K562 (cell line): Measurements from ENCODE around the gene PBX1.

Experiments
- CTCF ChIP-seq, 3 experiments: IDR thresholded peaks in 2 of 3; conservative IDR thresholded peaks in 1 of 3; 2 replicates each; pipeline ENCODE4 v1.5.1; 2011 to 2012; ENCODE audit warnings: low read length in 3 of 3, mild to moderate bottlenecking in 3 of 3, control low read depth in 2 of 3, improper control_type of control experiment in 1 of 3, inconsistent platforms in 1 of 3, low read depth in 1 of 3, mixed read lengths in 1 of 3, moderate library complexity in 1 of 3; ENCODE audit not compliant: insufficient read depth in 2 of 3
- FOSL1 ChIP-seq: fragments of 200-800 bp; sonication (Bioruptor generic); conservative IDR thresholded peaks from 2 replicates; pipeline ENCODE4 v1.6.1; 2016; ENCODE audit warnings: missing genetic modification characterization, missing compliant biosample characterization
- HDGF ChIP-seq: fragments of 450-650 bp; IDR thresholded peaks from 2 replicates; pipeline ENCODE4 v1.6.1; 2016
- ZNF174 ChIP-seq: fragments of 250-450 bp; sonication (Bioruptor Pico); IDR thresholded peaks from 2 replicates; pipeline ENCODE4 v1.4.0; 2020; ENCODE audit warnings: mild to moderate bottlenecking
- ZNF232 ChIP-seq: sonication (generic); formaldehyde crosslinking; IDR thresholded peaks from 2 replicates; pipeline ENCODE4 v1.8.0; 2022; ENCODE audit warnings: mild to moderate bottlenecking, missing genetic modification reagents

DNA sequence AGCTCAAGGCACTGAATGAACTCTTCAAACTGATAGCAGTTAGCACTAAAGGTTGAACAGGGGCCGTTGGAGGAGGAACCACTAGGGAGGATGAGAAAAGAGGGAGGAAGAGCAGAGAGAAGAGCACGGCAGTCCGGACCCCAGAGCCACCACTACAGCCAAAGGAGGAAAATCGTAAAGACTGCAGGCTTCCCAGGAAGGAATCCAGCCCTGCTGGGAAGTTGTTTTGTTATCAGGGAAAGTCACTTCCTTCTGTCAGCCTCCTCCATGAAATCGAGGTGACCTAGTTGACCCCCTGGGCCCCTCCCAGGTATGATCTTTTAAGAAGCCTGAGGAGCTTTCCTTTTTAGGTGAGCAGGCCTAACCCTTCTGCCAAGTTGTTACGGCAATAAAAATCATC lies 88.2 kb downstream of the PBX1 start:
- TF ChIP-seq FOSL1 = no peak
- TF ChIP-seq ZNF174 (CRISPR knock-in tag) = no peak
- TF ChIP-seq ZNF232 (CRISPR knock-in tag) = no peak
- no peak for TF ChIP-seq CTCF (IDR thresholded peaks at IDR 0.05 in 2 of 3, conservative IDR thresholded peaks at IDR 0.05 in 1 of 3; ENCODE audit: insufficient read depth in 2 of 3, low read depth in 1 of 3, low read length in 3 of 3)
- TF ChIP-seq HDGF = no peak
